ENCODE results near the gene PRDX5.

The PRDX5 gene

GRCh38 chr11:64269540-64270220, 48.2 kb upstream of the PRDX5 start (continued):
- TF ChIP-seq ZNF423 (tag by site-specific recombination; IDR thresholded peaks at IDR 0.05) (no peak), ZNF76 (tag by site-specific recombination; IDR thresholded peaks at IDR 0.05; ENCODE audit: borderline replicate concordance, low read depth) (peak; percentile 97; the same call in 1 of the 2 replicates), ZBTB44 (tag by site-specific recombination; IDR thresholded peaks at IDR 0.05) (0 out of 2 replicates have a peak, but pooled peaks have one; percentile 3), ZNF658 (tag by site-specific recombination; IDR thresholded peaks at IDR 0.05) (no peak), ZNF785 (tag by site-specific recombination; IDR thresholded peaks at IDR 0.05) (no peak), ZIC2 (tag by site-specific recombination; IDR thresholded peaks at IDR 0.05) (no peak), ZBTB10 (tag by site-specific recombination; IDR thresholded peaks at IDR 0.05) (no peak), PRDM10 (tag by site-specific recombination; IDR thresholded peaks at IDR 0.05) (no peak), ZNF146 (tag by site-specific recombination; IDR thresholded peaks at IDR 0.05) (no peak), ZBTB6 (tag by site-specific recombination; IDR thresholded peaks at IDR 0.05) (no peak), ZNF707 (tag by site-specific recombination; IDR thresholded peaks at IDR 0.05) (no peak), ZNF157 (tag by site-specific recombination; IDR thresholded peaks at IDR 0.05) (no peak), SCRT1 (tag by site-specific recombination; IDR thresholded peaks at IDR 0.05; ENCODE audit: borderline replicate concordance) (no peak), KLF8 (tag by site-specific recombination; IDR thresholded peaks at IDR 0.05) (peak; percentile 96), GLIS2 (tag by site-specific recombination; IDR thresholded peaks at IDR 0.05) (peak; percentile 61), ZNF501 (tag by site-specific recombination; IDR thresholded peaks at IDR 0.05) (no peak; the same call in 1 of the 2 replicates), MYNN (tag by site-specific recombination; IDR thresholded peaks at IDR 0.05; ENCODE audit: borderline replicate concordance) (no peak), ZNF221 (tag by site-specific recombination; IDR thresholded peaks at IDR 0.05; ENCODE audit: borderline replicate concordance) (no peak), ZNF354C (tag by site-specific recombination; IDR thresholded peaks at IDR 0.05; ENCODE audit: borderline replicate concordance, low read depth) (no peak), ZNF571 (tag by site-specific recombination; IDR thresholded peaks at IDR 0.05) (no peak), ZNF266 (tag by site-specific recombination; IDR thresholded peaks at IDR 0.05; ENCODE audit: low read depth) (no peak), ZNF433 (tag by site-specific recombination; IDR thresholded peaks at IDR 0.05; ENCODE audit: low read depth) (no peak)
- TF ChIP-seq, protein P1, sequence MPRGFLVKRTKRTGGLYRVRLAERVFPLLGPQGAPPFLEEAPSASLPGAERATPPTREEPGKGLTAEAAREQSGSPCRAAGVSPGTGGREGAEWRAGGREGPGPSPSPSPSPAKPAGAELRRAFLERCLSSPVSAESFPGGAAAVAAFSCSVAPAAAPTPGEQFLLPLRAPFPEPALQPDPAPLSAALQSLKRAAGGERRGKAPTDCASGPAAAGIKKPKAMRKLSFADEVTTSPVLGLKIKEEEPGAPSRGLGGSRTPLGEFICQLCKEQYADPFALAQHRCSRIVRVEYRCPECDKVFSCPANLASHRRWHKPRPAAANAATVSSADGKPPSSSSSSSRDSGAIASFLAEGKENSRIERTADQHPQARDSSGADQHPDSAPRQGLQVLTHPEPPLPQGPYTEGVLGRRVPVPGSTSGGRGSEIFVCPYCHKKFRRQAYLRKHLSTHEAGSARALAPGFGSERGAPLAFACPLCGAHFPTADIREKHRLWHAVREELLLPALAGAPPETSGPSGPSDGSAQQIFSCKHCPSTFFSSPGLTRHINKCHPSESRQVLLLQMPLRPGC (tag by site-specific recombination; IDR thresholded peaks at IDR 0.05), result no peak
- TF ChIP-seq, protein P2, sequence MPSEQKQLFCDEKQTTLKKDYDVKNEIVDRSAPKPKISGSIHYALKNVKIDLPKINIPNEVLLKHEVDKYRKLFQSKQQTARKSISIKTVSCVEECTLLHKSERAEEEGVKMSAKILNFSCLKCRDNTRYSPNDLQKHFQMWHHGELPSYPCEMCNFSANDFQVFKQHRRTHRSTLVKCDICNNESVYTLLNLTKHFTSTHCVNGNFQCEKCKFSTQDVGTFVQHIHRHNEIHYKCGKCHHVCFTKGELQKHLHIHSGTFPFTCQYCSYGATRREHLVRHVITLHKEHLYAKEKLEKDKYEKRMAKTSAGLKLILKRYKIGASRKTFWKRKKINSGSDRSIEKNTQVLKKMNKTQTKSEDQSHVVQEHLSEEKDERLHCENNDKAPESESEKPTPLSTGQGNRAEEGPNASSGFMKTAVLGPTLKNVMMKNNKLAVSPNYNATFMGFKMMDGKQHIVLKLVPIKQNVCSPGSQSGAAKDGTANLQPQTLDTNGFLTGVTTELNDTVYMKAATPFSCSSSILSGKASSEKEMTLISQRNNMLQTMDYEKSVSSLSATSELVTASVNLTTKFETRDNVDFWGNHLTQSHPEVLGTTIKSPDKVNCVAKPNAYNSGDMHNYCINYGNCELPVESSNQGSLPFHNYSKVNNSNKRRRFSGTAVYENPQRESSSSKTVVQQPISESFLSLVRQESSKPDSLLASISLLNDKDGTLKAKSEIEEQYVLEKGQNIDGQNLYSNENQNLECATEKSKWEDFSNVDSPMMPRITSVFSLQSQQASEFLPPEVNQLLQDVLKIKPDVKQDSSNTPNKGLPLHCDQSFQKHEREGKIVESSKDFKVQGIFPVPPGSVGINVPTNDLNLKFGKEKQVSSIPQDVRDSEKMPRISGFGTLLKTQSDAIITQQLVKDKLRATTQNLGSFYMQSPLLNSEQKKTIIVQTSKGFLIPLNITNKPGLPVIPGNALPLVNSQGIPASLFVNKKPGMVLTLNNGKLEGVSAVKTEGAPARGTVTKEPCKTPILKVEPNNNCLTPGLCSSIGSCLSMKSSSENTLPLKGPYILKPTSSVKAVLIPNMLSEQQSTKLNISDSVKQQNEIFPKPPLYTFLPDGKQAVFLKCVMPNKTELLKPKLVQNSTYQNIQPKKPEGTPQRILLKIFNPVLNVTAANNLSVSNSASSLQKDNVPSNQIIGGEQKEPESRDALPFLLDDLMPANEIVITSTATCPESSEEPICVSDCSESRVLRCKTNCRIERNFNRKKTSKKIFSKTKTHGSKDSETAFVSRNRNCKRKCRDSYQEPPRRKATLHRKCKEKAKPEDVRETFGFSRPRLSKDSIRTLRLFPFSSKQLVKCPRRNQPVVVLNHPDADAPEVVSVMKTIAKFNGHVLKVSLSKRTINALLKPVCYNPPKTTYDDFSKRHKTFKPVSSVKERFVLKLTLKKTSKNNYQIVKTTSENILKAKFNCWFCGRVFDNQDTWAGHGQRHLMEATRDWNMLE (tag by site-specific recombination; conservative IDR thresholded peaks at IDR 0.05; ENCODE audit: low read depth), result peak; percentile 98

Data from HEK293 (cell line).